Measurements from ENCODE around the gene PHACTR4.

The PHACTR4 gene

GRCh38 chr1:28411656-28412055, 42.1 kb downstream of the PHACTR4 start:
- H3K27ac ChIP-seq (ENCODE audit: extremely low read depth, low read depth, low read length): no peak overlapping the region
- ChIA-PET CTCF (interaction anchor here (0.6 to 1.1 kb wide), 3 partner anchors 89 to 169 kb away, joined by 3 to 6 read pairs (median 5); no protein-coding TSS in a partner anchor), POLR2A (interaction anchor here (2.4 kb wide), 1 partner anchor 94 kb away, joined by 10 read pairs; the partner anchor contains the start of gene RCC1)
- TF ChIP-seq ZNF366 (tag by site-specific recombination; conservative IDR thresholded peaks at IDR 0.05) (peak; percentile 76), OSR2 (tag by site-specific recombination; IDR thresholded peaks at IDR 0.05) (no peak)
- no peaks in the 10 kb centered on the region for H3K9me3 ChIP-seq (ENCODE audit: control insufficient read depth, insufficient read depth, low read depth, low read length)
- no peak overlapping the region for H3K4me3 ChIP-seq (ENCODE audit: low read depth, low read length)
- peaks cover 3 to 7% of the 10 kb centered on the region in 2 experiments for H3K36me3 ChIP-seq (ENCODE audit: control insufficient read depth in 2 of 2, insufficient read depth in 1 of 2, low read length in 2 of 2)
- H3K4me1 ChIP-seq (ENCODE audit: control insufficient read depth, insufficient read depth, low read length): peaks cover 6% of the 10 kb centered on the region; the same call in 1 of the 2 replicates

DNA sequence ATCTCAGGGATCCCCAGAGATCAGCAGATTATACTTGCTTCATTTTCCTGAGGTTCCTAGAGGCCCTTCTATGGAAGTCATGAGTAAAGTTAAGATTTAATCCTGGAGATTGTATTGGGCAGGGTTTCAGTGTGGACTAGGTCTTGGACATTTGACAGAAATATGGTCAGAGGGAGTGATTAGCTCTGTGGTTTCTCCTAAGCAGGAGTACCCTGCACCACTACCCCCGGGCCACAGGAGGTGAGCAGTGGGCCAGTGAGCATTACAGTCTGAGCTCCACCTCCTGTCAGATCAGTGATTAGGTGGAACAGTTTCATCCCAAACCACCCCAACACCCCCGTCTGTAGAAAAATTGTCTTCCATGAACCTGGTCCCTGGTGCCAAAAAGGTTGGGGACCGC, 43.2 kb downstream of the PHACTR4 start:
- TF ChIP-seq ZNF701 (tag by site-specific recombination; IDR thresholded peaks at IDR 0.05) (no peak), ZNF157 (tag by site-specific recombination; IDR thresholded peaks at IDR 0.05) (no peak), BCL6B (tag by site-specific recombination; IDR thresholded peaks at IDR 0.05) (no peak), ZNF76 (tag by site-specific recombination; IDR thresholded peaks at IDR 0.05; ENCODE audit: borderline replicate concordance, low read depth) (no peak), ZNF518A (tag by site-specific recombination; conservative IDR thresholded peaks at IDR 0.05; ENCODE audit: low read depth) (no peak), ZSCAN16 (tag by site-specific recombination; IDR thresholded peaks at IDR 0.05) (no peak), ZNF488 (tag by site-specific recombination; IDR thresholded peaks at IDR 0.05) (no peak), ZNF146 (tag by site-specific recombination; IDR thresholded peaks at IDR 0.05) (no peak), REPIN1 (tag by site-specific recombination; IDR thresholded peaks at IDR 0.05; ENCODE audit: low read depth) (no peak), ZNF366 (tag by site-specific recombination; conservative IDR thresholded peaks at IDR 0.05) (no peak), ZNF302 (tag by site-specific recombination; IDR thresholded peaks at IDR 0.05; ENCODE audit: low read depth) (no peak), ZSCAN30 (tag by site-specific recombination; IDR thresholded peaks at IDR 0.05) (no peak), OVOL3 (tag by site-specific recombination; IDR thresholded peaks at IDR 0.05) (no peak), ZNF426 (tag by site-specific recombination; IDR thresholded peaks at IDR 0.05) (no peak), TSHZ1 (tag by site-specific recombination; IDR thresholded peaks at IDR 0.05; ENCODE audit: borderline replicate concordance) (no peak), ZNF660 (tag by site-specific recombination; IDR thresholded peaks at IDR 0.05) (no peak), ZBTB44 (tag by site-specific recombination; IDR thresholded peaks at IDR 0.05) (no peak), ZNF26 (tag by site-specific recombination; IDR thresholded peaks at IDR 0.05) (no peak), KLF9 (tag by site-specific recombination; IDR thresholded peaks at IDR 0.05; ENCODE audit: low read depth) (no peak)
- peaks cover 12% of the 10 kb centered on the region for H3K4me1 ChIP-seq (ENCODE audit: control insufficient read depth, insufficient read depth, low read length)
- no peaks in the 10 kb centered on the region for H3K9me3 ChIP-seq (ENCODE audit: control insufficient read depth, insufficient read depth, low read depth, low read length)
- POLR2A ChIA-PET: interaction anchor here (0.5 to 2.4 kb wide), 3 partner anchors 43 to 154 kb away, joined by 3 to 10 read pairs (median 4); partner anchors contain the start of genes PHACTR4 and RCC1
- peaks cover 3 to 7% of the 10 kb centered on the region in 2 experiments for H3K36me3 ChIP-seq (ENCODE audit: control insufficient read depth in 2 of 2, insufficient read depth in 1 of 2, low read length in 2 of 2)
- CTCF ChIA-PET: interaction anchor here (0.5 to 1.1 kb wide), 8 partner anchors 55 to 780 kb away, joined by 3 to 5 read pairs (median 3); no protein-coding TSS in a partner anchor
- H3K4me3 ChIP-seq (ENCODE audit: low read depth, low read length): no peak overlapping the region
- H3K27ac ChIP-seq (ENCODE audit: extremely low read depth, low read depth, low read length): no peak overlapping the region

Measured in HEK293 (cell line).